Activated CD4-positive, CD25-positive, alpha-beta regulatory T cell treated with anti-CD3 and anti-CD28 coated beads, Interleukin-2, amount 50 U/mL, for 72 hours (primary cell): Measurements from ENCODE around the gene TSPAN33.
"Not testable (repeated sequence)": the region's sequence is repeated elsewhere in the genome, so short reads cannot be mapped to it uniquely, and the experiment has no call there.

Source experiments
- DNase-seq: peaks from one replicate; pipeline ENCODE4 v3.0.0; 2021

TSPAN33 gene

DNA sequence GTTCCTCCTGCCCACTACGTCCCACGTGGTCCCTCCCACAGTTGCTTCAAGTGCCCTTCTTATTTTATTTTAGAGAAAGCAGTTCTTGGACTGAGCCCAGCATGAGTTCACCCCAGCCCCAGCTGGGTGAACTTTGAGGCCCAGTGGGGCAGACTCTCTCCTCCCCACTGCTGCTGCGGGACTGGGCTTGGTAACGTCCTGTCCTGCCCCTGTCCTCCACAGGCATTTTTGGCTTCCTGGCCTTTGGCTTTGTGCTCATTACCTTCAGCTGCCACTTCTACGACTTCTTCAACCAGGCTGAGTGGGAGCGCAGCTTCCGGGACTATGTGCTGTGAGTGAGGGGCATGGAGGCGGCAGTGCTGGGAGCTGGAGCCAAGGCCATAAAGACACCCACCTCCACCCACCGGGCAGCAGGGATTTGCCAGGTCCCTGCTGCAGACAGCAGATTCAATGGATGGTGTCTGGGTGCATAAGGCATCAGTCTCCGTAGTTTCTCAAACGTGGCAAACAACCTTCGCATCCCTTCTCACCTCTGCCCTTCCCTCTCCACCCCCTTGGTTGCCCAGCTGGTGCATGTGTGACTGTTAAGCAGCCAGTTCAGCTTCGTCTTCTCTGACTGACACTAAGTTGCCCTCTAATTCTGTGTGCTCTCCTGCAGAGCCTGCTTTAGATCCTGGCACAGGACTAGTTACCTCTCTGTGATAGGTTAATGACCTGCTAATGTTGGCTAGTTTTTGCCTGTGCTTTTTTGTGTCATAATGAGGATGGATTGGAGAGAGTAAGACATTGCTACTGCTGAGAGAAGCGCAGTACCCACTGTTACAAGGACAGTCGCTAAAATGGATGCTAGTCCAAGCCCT is 64.8 kb downstream of the TSPAN33 start:
- DNase-seq, result no peak

- peak; percentile 74 for DNase-seq
Measured at GRCh38 chr7:129210256-129210988, 65.9 kb downstream of the TSPAN33 start.

DNA sequence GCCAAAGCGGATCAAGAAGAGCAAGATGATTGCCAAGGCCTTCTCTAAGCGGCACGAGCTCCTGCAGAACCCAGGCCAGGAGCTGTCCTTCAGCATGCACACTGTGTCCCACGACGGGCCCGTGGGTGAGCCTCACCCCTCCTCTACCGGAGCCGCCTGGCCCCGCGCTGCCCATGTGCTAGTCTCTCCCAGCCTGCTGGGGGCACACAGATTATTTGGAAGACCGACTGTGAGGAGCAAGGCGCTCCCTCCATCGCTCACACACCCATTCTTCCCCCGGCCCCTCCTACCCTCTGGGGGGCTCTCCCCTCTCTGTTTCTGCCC is 66.4 kb downstream of the TSPAN33 start:
- DNase-seq, result no peak

DNA sequence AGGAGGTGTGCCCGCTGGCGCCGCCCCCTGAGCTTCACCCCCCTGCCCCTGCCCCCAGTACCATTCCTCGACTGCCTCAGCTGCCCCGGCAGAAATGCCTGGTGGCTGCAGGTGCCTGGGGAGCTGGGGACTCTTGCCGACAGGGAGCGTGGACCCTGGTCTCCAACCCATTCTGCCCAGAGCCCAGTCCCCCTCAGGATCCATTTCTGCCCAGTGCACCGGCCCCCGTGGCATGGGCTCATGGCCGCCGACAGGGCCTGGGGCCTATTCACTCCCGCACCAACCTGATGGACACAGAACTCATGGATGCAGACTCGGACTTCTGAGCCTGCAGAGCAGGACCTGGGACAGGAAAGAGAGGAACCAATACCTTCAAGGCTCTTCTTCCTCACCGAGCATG is 67.6 kb downstream of the TSPAN33 start:
- no peak for DNase-seq

DNA sequence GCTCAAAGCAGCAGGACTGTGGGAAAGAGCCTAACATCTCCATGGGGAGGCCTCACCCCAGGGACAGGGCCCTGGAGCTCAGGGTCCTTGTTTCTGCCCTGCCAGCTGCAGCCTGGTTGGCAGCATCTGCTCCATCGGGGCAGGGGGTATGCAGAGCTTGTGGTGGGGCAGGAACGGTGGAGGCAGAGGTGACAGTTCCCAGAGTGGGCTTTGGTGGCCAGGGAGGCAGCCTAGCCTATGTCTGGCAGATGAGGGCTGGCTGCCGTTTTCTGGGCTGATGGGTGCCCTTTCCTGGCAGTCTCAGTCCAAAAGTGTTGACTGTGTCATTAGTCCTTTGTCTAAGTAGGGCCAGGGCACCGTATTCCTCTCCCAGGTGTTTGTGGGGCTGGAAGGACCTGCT is 68.1 kb downstream of the TSPAN33 start:
- DNase-seq, result no peak

DNA sequence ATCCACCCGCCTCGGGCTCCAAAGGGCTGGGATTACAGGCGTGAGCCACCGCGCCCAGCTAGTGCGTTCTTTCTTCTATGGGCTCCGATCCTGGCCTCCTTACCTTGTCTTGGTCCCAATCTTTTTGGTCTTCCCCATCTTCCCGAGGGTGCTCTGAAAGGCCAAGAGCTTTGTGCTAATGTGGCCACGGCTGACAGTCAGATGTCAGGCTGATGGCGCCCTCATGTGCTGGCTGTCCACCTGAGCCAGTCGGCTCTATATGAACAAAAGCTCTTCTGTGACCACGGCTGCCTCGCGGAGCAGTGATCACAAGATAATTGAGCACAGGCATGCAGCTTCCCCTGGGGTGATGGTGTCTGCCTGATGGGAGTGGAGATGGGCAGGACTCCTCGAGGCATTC is 69.3 kb downstream of the TSPAN33 start:
- DNase-seq, result no peak

DNA sequence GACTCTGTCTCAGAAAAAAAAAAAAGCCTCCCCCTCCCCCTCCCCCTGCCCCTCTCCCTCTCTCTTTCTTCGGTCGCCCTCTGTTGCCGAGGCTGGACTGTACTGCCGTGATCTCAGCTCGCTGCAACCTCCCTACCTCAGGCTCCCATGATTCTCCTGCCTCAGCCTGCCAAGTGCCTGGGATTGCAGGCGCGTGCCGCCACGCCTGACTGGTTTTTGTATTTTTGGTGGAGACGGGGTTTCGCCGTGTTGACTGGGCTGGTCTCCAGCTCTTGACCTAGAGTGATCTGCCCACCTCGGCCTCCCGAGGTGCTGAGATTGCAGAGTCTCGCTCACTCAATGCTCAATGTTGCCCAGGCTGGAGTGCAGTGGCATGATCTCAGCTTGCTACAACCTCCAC is 71.2 kb downstream of the TSPAN33 start:
- not testable (repeated sequence) for DNase-seq

GRCh38 chr7:129216101-129216715 is 71.7 kb downstream of the TSPAN33 start:
- not testable (repeated sequence) for DNase-seq

GRCh38 chr7:129216821-129217416 is 72.4 kb downstream of the TSPAN33 start:
- DNase-seq, result not testable (repeated sequence)

DNA sequence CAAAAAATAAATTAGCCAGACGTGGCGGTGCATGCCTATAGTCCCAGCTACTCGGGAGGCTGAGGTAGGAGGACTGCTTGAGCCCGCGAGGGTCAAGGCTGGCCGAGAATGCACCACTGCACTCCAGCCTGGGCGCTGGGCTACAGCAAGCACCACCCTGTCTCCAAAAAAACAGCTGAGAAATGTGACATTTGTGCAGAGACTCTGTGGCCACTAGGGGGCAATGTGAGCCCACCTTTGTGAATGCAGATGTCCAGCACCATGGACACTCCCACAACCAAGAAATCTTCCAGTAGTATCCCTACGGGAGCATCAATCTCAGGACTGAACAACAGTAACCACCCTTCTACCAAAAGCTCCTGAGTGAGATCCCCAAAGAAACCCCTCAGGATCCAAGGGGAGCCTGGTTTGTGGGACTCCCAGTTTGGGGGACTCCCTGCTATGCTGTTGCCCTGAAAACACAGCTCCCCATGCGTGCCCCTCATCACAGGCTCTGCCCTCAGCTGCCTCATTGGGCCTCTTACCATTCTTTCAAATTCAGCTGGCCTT is 74.1 kb downstream of the TSPAN33 start:
- DNase-seq, result peak; percentile 80

DNA sequence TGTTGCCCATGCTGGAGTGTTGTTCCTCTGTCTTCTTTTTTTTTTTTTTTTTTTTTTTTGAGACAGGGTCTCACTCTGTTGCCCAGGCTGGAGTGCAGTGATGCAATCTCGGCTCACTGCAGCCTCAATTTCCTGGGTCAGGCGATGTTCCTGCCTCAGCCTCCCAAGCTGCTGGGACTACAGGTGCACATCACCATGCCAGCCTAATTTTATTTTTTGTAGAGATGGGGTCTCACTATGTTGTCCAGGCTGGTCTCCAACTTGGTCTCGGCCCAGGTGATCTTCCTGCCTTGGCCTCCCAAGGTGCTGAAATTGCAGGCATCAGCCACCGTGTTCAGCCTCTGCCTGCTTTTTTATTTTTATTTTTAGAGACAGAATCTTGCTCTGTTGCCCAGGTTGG is 74.7 kb downstream of the TSPAN33 start:
- DNase-seq, result not testable (repeated sequence)
